Subcutaneous adipose tissue (tissue), 4 donors: ENCODE results near the gene NEURL4. TPM values are rescaled to one million over a fixed set of nuclear protein-coding genes. Genes with fewer than 3 reads are reported as not detected.

Experiments used
- CTCF ChIP-seq: fragments of 450-650 bp; IDR thresholded peaks from one replicate; pipeline ENCODE4 v1.5.1; 2016; ENCODE audit warnings: low read depth, mild to moderate bottlenecking, control low read depth, antibody characterized with exemption, moderate library complexity
- total RNA-seq, 4 donors: library from RNA; depleted of rRNA; stranded (reverse); fragments of >200 nt; gene quantifications; one replicate each; pipeline ENCODE4 v1.1.0, GENCODE V29; 2016

NEURL4 gene
- total RNA-seq, 4 donors from 2014 or later, result 4.9 to 22.6 (median 11.2) TPM

- no peak for TF ChIP-seq CTCF
These were observed 19.5 kb downstream of the NEURL4 start for GRCh38 chr17:7309628-7310027.

DNA sequence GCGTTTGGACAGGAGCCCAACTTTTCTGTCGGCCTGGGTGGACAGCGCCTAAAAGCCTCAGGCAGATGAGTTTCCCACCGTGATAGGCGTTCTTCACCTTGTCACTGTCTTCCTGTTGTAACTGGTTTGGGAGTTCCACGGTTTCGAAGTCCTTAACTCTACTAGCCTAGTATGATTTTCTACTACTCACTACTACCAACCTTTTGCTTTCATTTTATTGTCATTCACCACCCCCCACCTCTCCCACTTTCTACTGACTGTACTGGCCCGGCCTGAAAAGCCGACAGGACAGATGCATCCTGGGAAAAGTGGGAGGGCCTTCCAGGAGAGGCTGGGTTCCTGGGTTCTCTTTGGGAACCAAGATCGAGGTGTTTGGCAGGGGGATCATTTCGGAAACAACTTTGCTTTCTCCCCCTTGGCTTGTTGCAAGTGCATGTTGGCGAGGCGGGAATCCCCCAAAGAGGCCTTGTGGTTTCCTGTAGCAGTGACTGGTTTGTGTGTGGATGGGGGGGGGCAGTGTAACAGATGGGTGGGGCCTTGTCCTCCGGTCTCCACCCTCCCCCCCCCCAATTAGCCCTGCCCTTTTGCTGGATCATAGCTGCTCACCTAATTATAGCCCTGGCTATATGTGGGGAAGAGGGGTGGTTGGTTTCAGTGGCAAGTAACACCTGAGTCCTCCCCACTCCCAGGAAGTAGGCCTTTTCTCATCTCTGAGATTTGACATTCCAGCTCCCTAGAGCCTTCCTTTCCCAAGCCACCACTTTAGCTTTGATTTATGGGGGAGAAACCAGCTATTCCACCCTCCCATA, 20.3 kb downstream of the NEURL4 start:
- no peak for TF ChIP-seq CTCF

DNA sequence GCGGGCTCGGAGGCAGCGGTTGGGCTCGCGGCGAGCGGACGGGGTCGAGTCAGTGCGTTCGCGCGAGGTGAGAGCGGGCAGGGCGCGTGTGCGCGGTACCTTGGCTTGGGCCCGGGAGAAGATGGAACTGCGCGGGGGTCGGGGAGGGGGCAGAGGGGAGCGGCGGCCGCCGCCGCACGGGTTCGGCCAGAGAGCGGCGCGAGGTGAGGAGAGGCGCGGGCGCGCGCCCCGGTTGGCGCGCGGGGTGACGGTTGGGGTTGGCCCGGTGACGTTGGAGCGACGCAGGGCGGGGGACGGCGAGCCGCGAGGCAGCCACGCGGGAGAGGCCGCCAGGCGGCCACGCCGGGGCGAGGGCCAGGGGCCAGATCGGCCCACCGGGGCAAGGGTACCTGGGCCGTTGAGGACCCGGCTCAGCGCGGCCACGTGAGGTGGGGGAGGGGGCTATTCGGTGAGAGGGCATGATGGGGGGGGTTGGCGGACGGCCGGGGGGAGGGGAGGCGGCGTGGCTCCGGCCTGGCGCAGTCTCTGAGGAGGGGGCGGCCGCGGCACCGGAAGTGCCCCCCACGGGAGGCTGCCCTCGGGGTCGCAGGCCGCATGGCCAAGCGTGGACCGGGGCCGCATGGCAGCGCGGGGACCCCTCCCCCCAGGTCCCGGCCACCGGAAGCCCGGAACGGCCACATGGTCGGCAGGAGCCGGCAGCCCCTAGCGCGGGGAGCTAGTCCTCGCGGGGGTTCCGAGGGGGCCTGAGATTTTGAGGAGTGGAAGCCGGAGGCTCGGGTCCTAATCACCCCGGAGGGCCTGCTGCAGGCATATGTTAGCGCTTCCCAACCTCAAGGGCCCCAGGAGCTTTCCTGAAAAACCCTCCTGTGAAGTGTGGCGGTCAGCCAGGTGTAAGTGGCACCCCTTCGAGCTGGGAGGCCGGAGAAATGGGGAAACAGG, 21.2 kb downstream of the NEURL4 start:
- no peak for TF ChIP-seq CTCF

DNA sequence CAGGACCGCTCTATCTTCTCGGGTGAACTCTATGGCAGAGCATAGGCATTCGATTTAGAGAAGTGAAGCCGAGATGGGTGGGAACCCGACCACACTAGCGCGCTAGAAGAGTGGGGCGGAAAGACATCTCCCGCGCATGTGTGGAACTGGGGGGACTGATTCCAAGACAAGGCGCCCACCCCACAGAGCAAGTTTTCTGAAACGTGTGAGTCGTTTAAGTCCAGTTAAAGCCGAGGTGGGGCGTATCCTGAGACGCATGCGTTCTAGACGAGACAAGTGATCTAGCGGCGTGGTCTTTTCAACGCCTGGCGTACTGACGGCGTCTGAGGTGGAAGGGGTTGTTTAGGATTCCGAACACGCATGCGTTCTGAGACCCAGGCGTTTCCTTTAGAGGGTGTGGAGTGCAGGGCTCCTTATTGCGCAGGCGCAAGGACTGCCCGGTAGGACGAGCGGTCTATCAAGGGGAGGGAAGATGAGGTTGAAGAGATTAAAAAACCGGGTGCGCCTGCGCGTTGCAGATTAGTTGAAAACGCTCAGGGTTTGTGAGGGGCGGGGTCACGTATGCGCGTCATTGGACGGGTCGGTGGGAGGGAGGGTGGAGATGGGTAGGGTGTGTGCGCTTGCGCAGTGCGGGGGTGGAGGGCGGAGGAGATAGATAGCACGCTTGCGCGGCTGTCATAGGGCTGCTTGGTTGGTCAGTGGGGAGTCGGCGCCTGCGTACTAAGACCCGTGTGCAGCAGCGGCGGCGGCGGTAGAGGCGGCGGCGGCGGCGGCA, 22.0 kb downstream of the NEURL4 start, which contains the start of gene EIF5A:
Gene EIF5A (plus strand): TSS at position 718 of the 775 bp plus-strand sequence. CDS start 2,008 bp downstream, outside the sequence.
- TF ChIP-seq CTCF, result no peak

DNA sequence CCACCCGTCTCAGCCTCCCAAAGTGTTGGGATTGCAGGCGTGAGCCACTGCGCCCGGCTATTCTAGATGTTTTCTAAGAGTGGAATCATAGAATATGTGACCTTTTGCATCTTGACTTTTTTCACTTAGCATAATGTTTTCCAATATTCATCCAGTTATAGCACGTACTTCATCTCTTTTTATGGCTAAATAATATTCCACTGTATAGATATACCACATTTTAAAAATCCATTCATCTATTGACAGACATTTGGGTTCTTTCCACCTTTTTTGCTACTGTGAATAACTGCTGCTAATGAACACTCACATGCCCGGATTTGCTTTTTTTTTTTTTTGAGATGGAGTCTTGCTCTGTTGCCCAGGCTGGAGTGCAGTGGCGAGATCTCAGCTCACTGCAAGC, 25.0 kb downstream of the NEURL4 start:
- no peak for TF ChIP-seq CTCF

DNA sequence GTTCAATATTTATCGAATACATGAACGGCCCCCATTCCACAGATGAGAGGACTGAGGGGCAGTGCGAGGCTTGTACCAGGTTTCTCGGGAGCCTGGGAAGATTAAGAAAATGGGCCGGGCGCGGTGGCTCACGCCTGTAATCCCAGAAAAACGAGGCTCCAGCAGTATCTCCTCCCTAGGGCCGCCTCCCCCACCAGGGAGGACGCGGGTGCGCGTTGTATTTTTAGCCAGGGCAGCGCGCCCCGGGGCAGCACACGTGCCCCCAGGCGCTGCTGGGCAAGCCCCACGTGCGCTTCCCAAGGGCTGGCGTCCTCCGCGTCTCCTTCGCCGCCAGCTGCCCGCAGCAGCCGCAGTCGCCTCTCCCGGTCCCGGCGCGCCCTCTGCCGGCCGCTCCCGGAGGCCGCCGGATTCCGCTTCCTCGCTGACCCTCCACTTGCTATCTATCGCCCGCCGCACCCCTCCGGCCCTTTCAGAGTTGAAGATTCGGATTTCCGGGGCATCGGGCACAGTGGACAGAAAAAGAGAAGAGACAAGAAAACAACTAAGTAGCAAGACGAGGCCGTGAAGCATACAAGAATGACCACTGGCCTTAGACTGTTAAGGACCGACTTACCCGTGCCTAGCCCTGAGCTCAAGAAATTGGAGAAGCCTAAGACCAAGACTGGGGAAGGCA, 32.8 kb downstream of the NEURL4 start:
- no peak for TF ChIP-seq CTCF
